GM12878 (cell line): Measurements from ENCODE around the gene LRTM2. TPM values are rescaled to one million over a fixed set of nuclear protein-coding genes. Genes with fewer than 3 reads are reported as not detected.

Experiments used
- ATAC-seq: fragments of 200-7000 bp; cut with Tn5 transposase; 3 replicates; pipeline ENCODE4 v1.9.1; 2020; ENCODE audit warnings: mild to moderate bottlenecking, moderate library complexity
- BruUV-seq: library from RNA; stranded (reverse); fragments of 400-500 nt; replicated peaks from 2 replicates; lab custom pipeline; 2021; lab: Mats Ljungman, UMichigan
- CTCF ChIA-PET: fragments of 300-600 bp; sonication (Branson Sonifier 250); formaldehyde crosslinking; extraction: SDS; loops from one replicate; lab custom pipeline; 2021; ENCODE audit warnings: inconsistent platforms; lab: Yijun Ruan, JAX
- POLR2A ChIA-PET: fragments of 350-600 bp; formaldehyde crosslinking; extraction: SDS; loops from one replicate; lab custom pipeline; 2021; ENCODE audit warnings: inconsistent platforms; lab: Charles Lee
- RAD21 ChIA-PET: fragments of 300-600 bp; sonication (Branson Sonifier 250); formaldehyde crosslinking; loops from one replicate; lab custom pipeline; 2023; ENCODE audit warnings: antibody characterized with exemption; ENCODE audit not compliant: unreplicated experiment; lab: Charles Lee
- SMC1A ChIA-PET: fragments of 300-600 bp; sonication (Branson Sonifier 250); formaldehyde crosslinking; loops from one replicate; lab custom pipeline; 2023; ENCODE audit not compliant: unreplicated experiment, uncharacterized antibody; lab: Charles Lee
- DNase-seq: peaks from one replicate; pipeline ENCODE4 v3.0.0-alpha.2; 2011; ENCODE audit warnings: low read depth, low spot score
- FAIRE-seq: peaks from 3 replicates; lab custom pipeline; 2011; peaks lifted over from hg19 to GRCh38; lab: Jason Lieb, UNC
- H2AFZ ChIP-seq: 2 replicates; pipeline ENCODE4 v1.6.0; 2011; ENCODE audit warnings: low read depth, low read length, control low read depth; ENCODE audit not compliant: control insufficient read depth
- H3K27ac ChIP-seq: 2 replicates; pipeline ENCODE4 v1.5.1; 2011; ENCODE audit warnings: control low read depth; ENCODE audit not compliant: control insufficient read depth, insufficient read depth
- H3K27me3 ChIP-seq, 2 experiments: replicated peaks in 1 of 2; 2 replicates each; pipeline versions ENCODE4 v1.6.0 to v1.6.1; 2011; ENCODE audit warnings: low read length in 1 of 2; ENCODE audit not compliant: control insufficient read depth in 2 of 2, insufficient read depth in 2 of 2
- H3K36me3 ChIP-seq, 2 experiments: 2 replicates each; pipeline ENCODE4 v1.5.1; 2011; ENCODE audit warnings: low read length in 1 of 2; ENCODE audit not compliant: control insufficient read depth in 2 of 2, insufficient read depth in 2 of 2
- H3K4me1 ChIP-seq: 2 replicates; pipeline ENCODE4 v1.6.1; 2011; ENCODE audit warnings: mild to moderate bottlenecking, low read length, moderate library complexity, mixed read lengths; ENCODE audit not compliant: control insufficient read depth, insufficient read depth
- H3K4me2 ChIP-seq: 2 replicates; pipeline ENCODE4 v1.6.0; 2011; ENCODE audit warnings: control low read depth; ENCODE audit not compliant: control insufficient read depth, insufficient read depth
- H3K4me3 ChIP-seq: fragments of 200-600 bp; sonication (generic); 2 replicates; pipeline ENCODE4 v1.5.1; 2016
- H3K79me2 ChIP-seq: 2 replicates; pipeline ENCODE4 v1.6.0; 2011; ENCODE audit warnings: low read length; ENCODE audit not compliant: control insufficient read depth, insufficient read depth
- H3K9ac ChIP-seq: 2 replicates; pipeline ENCODE4 v1.8.0; 2011; ENCODE audit warnings: low read length, control low read depth, mixed read lengths; ENCODE audit not compliant: control insufficient read depth, insufficient read depth
- H3K9me3 ChIP-seq: replicated peaks from 3 replicates; pipeline ENCODE4 v1.5.1; 2011; ENCODE audit warnings: mild to moderate bottlenecking, low read length; ENCODE audit not compliant: control insufficient read depth, insufficient read depth
- H4K20me1 ChIP-seq: 2 replicates; pipeline ENCODE4 v1.6.0; 2011; ENCODE audit not compliant: control insufficient read depth, insufficient read depth
- ATF7 ChIP-seq: fragments of 450-650 bp; IDR thresholded peaks from 2 replicates; pipeline ENCODE4 v1.6.1; 2016; ENCODE audit warnings: low read depth, mild to moderate bottlenecking
- CUX1 ChIP-seq: IDR thresholded peaks from 2 replicates; pipeline ENCODE4 v1.6.1; 2012; ENCODE audit warnings: improper control_type of control experiment, low read depth, low read length; ENCODE audit not compliant: insufficient replicate concordance
- EGR1 ChIP-seq, 2 experiments: IDR thresholded peaks; 1 replicate in 1 of 2; 2 replicates in 1 of 2; pipeline ENCODE4 v1.6.1; 2011 to 2012; ENCODE audit warnings: low read depth in 2 of 2, low read length in 2 of 2, borderline replicate concordance in 1 of 2, mild to moderate bottlenecking in 1 of 2, moderate library complexity in 1 of 2
- EZH2 ChIP-seq: IDR thresholded peaks from 2 replicates; pipeline ENCODE4 v1.6.1; 2012; ENCODE audit warnings: low read depth, mild to moderate bottlenecking, control low read depth, inconsistent platforms, low read length, borderline replicate concordance; ENCODE audit not compliant: control insufficient read depth
- GABPA ChIP-seq: IDR thresholded peaks from 2 replicates; pipeline ENCODE4 v1.6.1; 2014; ENCODE audit warnings: antibody characterized with exemption, low read depth, mild to moderate bottlenecking, inconsistent platforms
- HCFC1 ChIP-seq: fragments of 150-350 bp; IDR thresholded peaks from 2 replicates; pipeline ENCODE4 v1.6.1; 2014; ENCODE audit warnings: low read length
- SMAD5 ChIP-seq: IDR thresholded peaks from 2 replicates; pipeline ENCODE4 v1.6.1; 2016; ENCODE audit warnings: antibody characterized with exemption, low read depth
- YY1 ChIP-seq: IDR thresholded peaks from 2 replicates; pipeline ENCODE4 v1.6.1; 2011; ENCODE audit warnings: low read depth, mild to moderate bottlenecking, low read length
- WGBS: methylation state at CpG from one replicate; pipeline ENCODE4 v1.1.6; 2016; ENCODE audit warnings: low lambda C conversion rate; ENCODE audit not compliant: insufficient replicate concordance, insufficient coverage; ENCODE audit errors: missing lambda C conversion rate; 5-methylcytosine and 5-hydroxymethylcytosine counted together
- in situ Hi-C: fragments of 300-500 bp; cut with MboI; formaldehyde crosslinking; loops from 9 replicates; pipeline ENCODE4 v1.14.3; 2018; ENCODE audit warnings: mixed read lengths
- intact Hi-C: fragments of 100-400 bp; cut with micrococcal nuclease; formaldehyde crosslinking; loops from one replicate; pipeline ENCODE4 v1.14.2; 2022; ENCODE audit not compliant: unreplicated experiment
- polyA plus RNA-seq, 11 experiments: library from polyadenylated mRNA; depleted of rRNA in 4 of 11; unstranded in 6 of 11; stranded (reverse) in 5 of 11; fragments of >200 nt; fragmentation: Nextera tagmentation in 4 of 11; fragmentation: Illumina TruSeq in 1 of 11; extraction: Ambion mirVana in 4 of 11; extraction: Trizol in 1 of 11; gene quantifications; 1 replicate in 1 of 11; 2 replicates in 10 of 11; pipeline versions ENCODE4 v1.2.1 to v1.2.3, GENCODE V29; 2011 to 2016; ENCODE audit warnings: inconsistent platforms in 2 of 11, missing spikeins in 2 of 11, low read depth in 1 of 11
- total RNA-seq, 4 experiments: library from RNA; depleted of rRNA in 3 of 4; stranded (reverse); fragments of >200 nt in 3 of 4; fragmentation: Illumina TruSeq in 1 of 4; extraction: Trizol in 1 of 4; gene quantifications; 2 replicates each; pipeline versions ENCODE4 v1.2.1 to v1.2.3, GENCODE V29; 2013 to 2021
- TF ChIP-seq, protein P1 (sequence below): fragments of 450-650 bp; IDR thresholded peaks from 2 replicates; pipeline ENCODE4 v1.6.1; 2017; ENCODE audit warnings: mild to moderate bottlenecking, low read depth, inconsistent platforms; ENCODE audit not compliant: poor library complexity, severe bottlenecking

The LRTM2 gene
- total and polyA plus RNA-seq, 10 of the 15 experiments (the other 5 are each of a cell fraction or from before 2014, with no cell fraction given), result 0.05 TPM; not detected in 9

DNA sequence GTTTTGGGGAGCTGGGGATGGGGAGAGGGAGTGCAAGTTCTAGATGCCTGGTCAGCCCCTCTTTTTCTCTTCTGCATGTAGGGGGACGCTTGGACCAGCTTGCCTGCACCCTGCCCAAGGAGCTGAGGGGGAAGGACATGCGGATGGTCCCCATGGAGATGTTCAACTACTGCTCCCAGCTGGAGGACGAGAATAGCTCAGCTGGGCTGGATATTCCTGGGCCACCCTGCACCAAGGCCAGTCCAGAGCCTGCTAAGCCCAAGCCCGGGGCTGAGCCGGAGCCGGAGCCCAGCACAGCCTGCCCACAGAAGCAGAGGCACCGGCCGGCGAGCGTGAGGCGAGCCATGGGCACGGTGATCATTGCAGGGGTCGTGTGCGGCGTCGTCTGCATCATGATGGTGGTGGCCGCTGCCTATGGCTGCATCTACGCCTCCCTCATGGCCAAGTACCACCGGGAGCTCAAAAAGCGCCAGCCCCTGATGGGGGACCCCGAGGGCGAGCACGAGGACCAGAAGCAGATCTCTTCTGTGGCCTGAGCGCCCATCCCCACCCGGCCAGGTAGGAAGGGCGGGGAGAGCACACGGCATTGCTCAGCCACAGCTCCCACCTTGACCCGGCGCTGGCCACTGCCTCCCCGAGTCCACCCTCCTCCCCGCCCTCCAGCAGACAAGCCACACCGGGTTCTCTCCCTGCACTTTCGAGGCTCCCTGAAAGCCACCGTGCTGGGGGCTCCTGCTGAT, 14.0 kb downstream of the LRTM2 start:
- Histone ChIP-seq H3K9me3 (no peaks in the 10 kb centered on the region), H3K27ac (no peak overlapping the region), H3K79me2 (no peaks in the 10 kb centered on the region), H3K36me3 (no peaks in the 10 kb centered on the region), H3K4me3 (no peak overlapping the region), H3K9ac (no peak overlapping the region), H3K4me2 (no peak overlapping the region), H3K4me1 (no peaks in the 10 kb centered on the region), H3K27me3 (peaks cover 2% of the 10 kb centered on the region in 2 experiments; a peak in 3 of 4 replicates), H2AFZ (no peak overlapping the region), H4K20me1 (no peaks in the 10 kb centered on the region)
- intact Hi-C loops (no loop called here), in situ Hi-C loops (no loop called here)
- DNase-seq (no peak), FAIRE-seq (no peak), ATAC-seq (no peak)
- ChIA-PET SMC1A (no interaction called here), RAD21 (no interaction called here), CTCF (no interaction called here), POLR2A (interaction anchor here (0.6 kb wide), 1 partner anchor 1508 kb away, joined by 3 read pairs; no protein-coding TSS in a partner anchor)
- BruUV-seq, result no TSS peak
- WGBS, result 50% methylated on average over 34 of the region's 34 CpGs
- TF ChIP-seq ATF7, result no peak
- TF ChIP-seq HCFC1, result no peak
- no peak for TF ChIP-seq GABPA
- TF ChIP-seq EZH2, result no peak
- TF ChIP-seq, protein P1, sequence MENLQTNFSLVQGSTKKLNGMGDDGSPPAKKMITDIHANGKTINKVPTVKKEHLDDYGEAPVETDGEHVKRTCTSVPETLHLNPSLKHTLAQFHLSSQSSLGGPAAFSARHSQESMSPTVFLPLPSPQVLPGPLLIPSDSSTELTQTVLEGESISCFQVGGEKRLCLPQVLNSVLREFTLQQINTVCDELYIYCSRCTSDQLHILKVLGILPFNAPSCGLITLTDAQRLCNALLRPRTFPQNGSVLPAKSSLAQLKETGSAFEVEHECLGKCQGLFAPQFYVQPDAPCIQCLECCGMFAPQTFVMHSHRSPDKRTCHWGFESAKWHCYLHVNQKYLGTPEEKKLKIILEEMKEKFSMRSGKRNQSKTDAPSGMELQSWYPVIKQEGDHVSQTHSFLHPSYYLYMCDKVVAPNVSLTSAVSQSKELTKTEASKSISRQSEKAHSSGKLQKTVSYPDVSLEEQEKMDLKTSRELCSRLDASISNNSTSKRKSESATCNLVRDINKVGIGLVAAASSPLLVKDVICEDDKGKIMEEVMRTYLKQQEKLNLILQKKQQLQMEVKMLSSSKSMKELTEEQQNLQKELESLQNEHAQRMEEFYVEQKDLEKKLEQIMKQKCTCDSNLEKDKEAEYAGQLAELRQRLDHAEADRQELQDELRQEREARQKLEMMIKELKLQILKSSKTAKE, result no peak
- no peak for TF ChIP-seq CUX1
- TF ChIP-seq SMAD5, result no peak
- no peak for TF ChIP-seq EGR1 (IDR thresholded peaks at IDR 0.05; ENCODE audit: borderline replicate concordance in 1 of 2, low read depth in 2 of 2, low read length in 2 of 2)
- TF ChIP-seq YY1, result no peak
